IMR-90 (cell line): ENCODE results near the gene CTBP2. TPM values are rescaled to one million over a fixed set of nuclear protein-coding genes. Genes with fewer than 3 reads are reported as not detected.

Experiments used
- ATAC-seq: fragments of 200-7000 bp; cut with Tn5 transposase; 2 replicates; pipeline ENCODE4 v1.9.1; 2020; ENCODE audit warnings: low read depth, mild to moderate bottlenecking, moderate library complexity
- BruUV-seq: library from RNA; stranded (reverse); fragments of 400-500 nt; replicated peaks from 2 replicates; lab custom pipeline; 2021; lab: Mats Ljungman, UMichigan
- CTCF ChIA-PET: fragments of 300-600 bp; formaldehyde crosslinking; extraction: SDS; loops from one replicate; lab custom pipeline; 2021; ENCODE audit warnings: antibody characterized with exemption; lab: Yijun Ruan, JAX
- POLR2A ChIA-PET: fragments of 300-600 bp; sonication (Branson Sonifier 250); formaldehyde crosslinking; loops from one replicate; lab custom pipeline; 2022; ENCODE audit warnings: antibody characterized with exemption; ENCODE audit not compliant: unreplicated experiment; lab: Charles Lee
- DNase-seq: peaks from one replicate; pipeline ENCODE4 v3.0.0; 2013
- H2AFZ ChIP-seq: replicated peaks from 2 replicates; pipeline ENCODE3; 2013; ENCODE audit warnings: low read length, mild to moderate bottlenecking; ENCODE audit not compliant: poor library complexity
- H2AK5ac ChIP-seq: 2 replicates; pipeline ENCODE4 v1.6.1; 2013; ENCODE audit warnings: low read depth, low read length, inconsistent platforms
- H2AK9ac ChIP-seq: replicated peaks from 2 replicates; pipeline ENCODE3; 2013; ENCODE audit warnings: mild to moderate bottlenecking, low read depth, low read length, moderate library complexity; ENCODE audit not compliant: poor library complexity
- H2BK120ac ChIP-seq: 2 replicates; pipeline ENCODE4 v1.6.1; 2013; ENCODE audit warnings: low read depth, low read length, inconsistent platforms
- H2BK15ac ChIP-seq: 3 replicates; pipeline ENCODE4 v1.6.1; 2013; ENCODE audit warnings: low read depth, low read length, inconsistent platforms
- H2BK20ac ChIP-seq: 2 replicates; pipeline ENCODE4 v1.6.1; 2013; ENCODE audit warnings: low read depth, mild to moderate bottlenecking, inconsistent platforms, low read length, moderate library complexity
- H2BK5ac ChIP-seq: 2 replicates; pipeline ENCODE4 v1.6.1; 2013; ENCODE audit warnings: mild to moderate bottlenecking, low read depth, low read length, inconsistent platforms; ENCODE audit not compliant: poor library complexity, severe bottlenecking
- H3K14ac ChIP-seq: replicated peaks from 2 replicates; pipeline ENCODE4 v1.6.1; 2013; ENCODE audit warnings: low read depth, low read length, inconsistent platforms
- H3K18ac ChIP-seq: 2 replicates; pipeline ENCODE4 v1.6.1; 2013; ENCODE audit warnings: low read depth, low read length, control low read depth
- H3K23ac ChIP-seq: 2 replicates; pipeline ENCODE4 v1.6.1; 2013; ENCODE audit warnings: low read depth, low read length, inconsistent platforms
- H3K27ac ChIP-seq: 2 replicates; pipeline ENCODE4 v1.5.1; 2013; ENCODE audit warnings: mild to moderate bottlenecking, control low read depth, low read length; ENCODE audit not compliant: insufficient read depth
- H3K27me3 ChIP-seq: 2 replicates; pipeline ENCODE4 v1.6.1; 2013; ENCODE audit warnings: low read length; ENCODE audit not compliant: control insufficient read depth, insufficient read depth
- H3K36me3 ChIP-seq: 2 replicates; pipeline ENCODE4 v1.6.1; 2013; ENCODE audit warnings: low read length, mixed read lengths; ENCODE audit not compliant: control insufficient read depth, insufficient read depth
- H3K4ac ChIP-seq: 2 replicates; pipeline ENCODE4 v1.6.1; 2013; ENCODE audit warnings: low read depth, low read length, inconsistent platforms
- H3K4me1 ChIP-seq: 2 replicates; pipeline ENCODE4 v1.6.1; 2013; ENCODE audit warnings: low read length, mixed read lengths; ENCODE audit not compliant: control insufficient read depth, insufficient read depth
- H3K4me2 ChIP-seq: 2 replicates; pipeline ENCODE4 v1.6.1; 2013; ENCODE audit warnings: low read depth, mild to moderate bottlenecking, control low read depth, low read length, moderate library complexity
- H3K4me3 ChIP-seq: 2 replicates; pipeline ENCODE4 v1.5.1; 2013; ENCODE audit warnings: low read depth, mild to moderate bottlenecking, control low read depth, low read length, moderate library complexity; ENCODE audit not compliant: insufficient read depth
- H3K56ac ChIP-seq: 2 replicates; pipeline ENCODE4 v1.6.1; 2013; ENCODE audit warnings: low read length, inconsistent platforms; ENCODE audit not compliant: insufficient read depth; ENCODE audit errors: extremely low read depth
- H3K79me1 ChIP-seq, 2 experiments: 2 replicates each; pipeline ENCODE4 v1.6.1; 2013; ENCODE audit warnings: low read length in 2 of 2, inconsistent platforms in 1 of 2, low read depth in 1 of 2
- H3K9ac ChIP-seq: 2 replicates; pipeline ENCODE4 v1.6.1; 2013; ENCODE audit warnings: low read depth, low read length, control low read depth
- H3K9me1 ChIP-seq: 2 replicates; pipeline ENCODE4 v1.6.1; 2013; ENCODE audit warnings: low read length, inconsistent platforms; ENCODE audit not compliant: insufficient read depth
- H3K9me3 ChIP-seq: 2 replicates; pipeline ENCODE4 v1.6.1; 2013; ENCODE audit warnings: low read length; ENCODE audit not compliant: control insufficient read depth, insufficient read depth
- H4K20me1 ChIP-seq: 2 replicates; pipeline ENCODE4 v1.6.1; 2013; ENCODE audit warnings: low read length, inconsistent platforms; ENCODE audit not compliant: insufficient read depth
- H4K5ac ChIP-seq: 2 replicates; pipeline ENCODE4 v1.6.1; 2013; ENCODE audit warnings: mild to moderate bottlenecking, low read depth, low read length, control low read depth
- H4K8ac ChIP-seq, 2 experiments: 2 replicates each; pipeline ENCODE4 v1.6.1; 2013; ENCODE audit warnings: low read depth in 2 of 2, low read length in 2 of 2, control low read depth in 1 of 2, inconsistent platforms in 1 of 2
- H4K91ac ChIP-seq: 2 replicates; pipeline ENCODE4 v1.6.1; 2013; ENCODE audit warnings: low read depth, low read length, inconsistent platforms; ENCODE audit not compliant: insufficient read depth
- CHD1 ChIP-seq: IDR thresholded peaks from 2 replicates; pipeline ENCODE4 v1.6.1; 2012; ENCODE audit warnings: low read depth, low read length, improper control_type of control experiment
- POLR2A ChIP-seq: IDR thresholded peaks from 2 replicates; pipeline ENCODE4 v1.6.1; 2012; ENCODE audit warnings: mild to moderate bottlenecking, low read depth, low read length
- RAD21 ChIP-seq: IDR thresholded peaks from 2 replicates; pipeline ENCODE4 v1.6.1; 2012; ENCODE audit warnings: low read length, improper control_type of control experiment
- RCOR1 ChIP-seq: IDR thresholded peaks from 2 replicates; pipeline ENCODE4 v1.6.1; 2012; ENCODE audit warnings: mild to moderate bottlenecking, low read length, improper control_type of control experiment; ENCODE audit not compliant: insufficient replicate concordance
- SMC3 ChIP-seq: fragments of 150-350 bp; IDR thresholded peaks from 2 replicates; pipeline ENCODE4 v1.6.1; 2016; ENCODE audit warnings: low read depth, mild to moderate bottlenecking, antibody characterized with exemption, low read length, moderate library complexity
- WGBS, 2 experiments: methylation state at CpG; one replicate each; pipeline versions ENCODE4 v1.1.5 to v1.1.7; 2013; ENCODE audit warnings: missing lambda C conversion rate in 2 of 2; ENCODE audit not compliant: insufficient read length in 1 of 2; ENCODE audit errors: extremely low coverage in 2 of 2; 5-methylcytosine and 5-hydroxymethylcytosine counted together
- dilution Hi-C: fragments of 300-500 bp; cut with HindIII; formaldehyde crosslinking; loops from one replicate; pipeline ENCODE4 v1.14.3; 2018; ENCODE audit warnings: low sequenced_read_pairs; ENCODE audit not compliant: unreplicated experiment
- in situ Hi-C: fragments of 300-500 bp; cut with MboI; formaldehyde crosslinking; loops from 3 replicates; pipeline ENCODE4 v1.14.3; 2019; ENCODE audit warnings: low sequenced_read_pairs, inconsistent platforms, mixed read lengths
- intact Hi-C: fragments of 100-400 bp; cut with micrococcal nuclease; formaldehyde crosslinking; loops from 2 replicates; pipeline ENCODE4 v1.10.0; 2022
- polyA plus RNA-seq, 3 experiments: library from polyadenylated mRNA; depleted of rRNA; stranded (reverse); fragments of >200 nt; gene quantifications; 2 replicates each; pipeline ENCODE4 v1.2.3, GENCODE V29; 2012; ENCODE audit warnings: low replicate concordance in 1 of 3
- total RNA-seq: library from RNA; depleted of rRNA; stranded (reverse); fragments of >200 nt; gene quantifications from 2 replicates; pipeline ENCODE4 v1.2.3, GENCODE V29; 2012

The CTBP2 gene
- total and polyA plus RNA-seq, 2 of the 4 experiments (the other 2 are of a cell fraction) = 81.0 to 86.6 TPM

DNA sequence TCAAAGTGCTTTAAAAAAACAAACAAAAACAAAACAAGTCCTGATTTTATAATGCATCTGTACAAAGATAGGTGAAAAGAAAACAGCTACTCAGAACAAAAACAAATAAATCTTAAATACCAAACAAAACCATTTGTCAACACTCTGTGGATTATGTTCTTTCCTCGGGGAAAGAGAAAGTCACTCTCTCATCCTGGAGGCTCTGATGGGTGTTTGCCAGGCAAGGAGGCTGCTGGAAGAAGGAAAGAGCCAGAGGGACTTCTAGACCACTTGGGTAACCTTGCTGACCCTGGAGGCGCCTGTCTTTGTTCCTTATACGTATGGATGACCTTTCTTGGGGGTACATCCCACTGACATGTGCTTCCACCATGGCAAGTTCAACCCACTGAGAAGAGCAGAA is 125.7 kb downstream of the CTBP2 start:
- Histone ChIP-seq H3K9me1 (peaks cover 58% of the 10 kb centered on the region), H3K56ac (peak overlapping the region; percentile 88; the same call in 1 of the 2 replicates), H3K4ac (peak overlapping the region; percentile 90), H3K4me2 (peak overlapping the region; percentile 91), H2AK5ac (peak overlapping the region; percentile 82), H3K4me3 (no peak overlapping the region), H3K27ac (peak overlapping the region; percentile 83), H4K8ac (peak overlapping the region in 1 of 2 experiments; percentile 85; a peak in 2 of 4 replicates), H3K27me3 (no peaks in the 10 kb centered on the region), H4K91ac (peak overlapping the region; percentile 87), H2BK5ac (peak overlapping the region; percentile 74), H3K4me1 (peaks cover 32% of the 10 kb centered on the region), H2AK9ac (peak overlapping the region; percentile 92), H3K79me1 (peaks cover 44 to 93% of the 10 kb centered on the region in 2 experiments), H3K14ac (peak overlapping the region; percentile 70), H3K9me3 (no peaks in the 10 kb centered on the region), H3K23ac (peak overlapping the region; percentile 83), H2BK15ac (peak overlapping the region; percentile 62; the same call in 1 of the 3 replicates), H4K20me1 (peaks cover 62% of the 10 kb centered on the region), H2BK20ac (peak overlapping the region; percentile 91), H2BK120ac (peak overlapping the region; percentile 91), H4K5ac (peak overlapping the region; percentile 54), H3K36me3 (peaks cover 13% of the 10 kb centered on the region; the same call in 1 of the 2 replicates), H2AFZ (peak overlapping the region; percentile 70), H3K9ac (peak overlapping the region; percentile 38), H3K18ac (peak overlapping the region; percentile 84)
- intact Hi-C loops = no loop called here
- BruUV-seq = no TSS peak
- CTCF ChIA-PET = interaction anchor here (0.7 to 2.4 kb wide), 2 partner anchors 26 to 508 kb away, joined by 5 to 10 read pairs; no protein-coding TSS in a partner anchor
- dilution Hi-C loops = no loop called here
- DNase-seq (no peak), ATAC-seq (peak; percentile 15)
- in situ Hi-C loops = no loop called here
- no CpG with 5 or more reads among the region's 3 CpGs for WGBS, 2 experiments
- TF ChIP-seq RAD21 = no peak
- 0 out of 2 replicates have a peak, but pooled peaks have one; percentile 48 for TF ChIP-seq POLR2A
- no peak for TF ChIP-seq RCOR1
- no peak for TF ChIP-seq SMC3
- no peak for TF ChIP-seq CHD1
- POLR2A ChIA-PET = no interaction called here
